Measurements from ENCODE around the gene GM2A. TPM values are rescaled to one million over a fixed set of nuclear protein-coding genes. Genes with fewer than 3 reads are reported as not detected.
A peak's percentile ranks its signal among the peaks of the same experiment; 100 is the strongest.

GM2A gene
- total and polyA plus RNA-seq, 2 of the 13 experiments (the other 11 are each of a cell fraction or from before 2014, with no cell fraction given) = 14.6 to 29.6 TPM

- TF ChIP-seq ZNF646 (CRISPR knock-in tag; IDR thresholded peaks at IDR 0.05) (no peak), ZNF609 (CRISPR knock-in tag; IDR thresholded peaks at IDR 0.05; ENCODE audit: borderline replicate concordance) (no peak), CEBPB (IDR thresholded peaks at IDR 0.05; ENCODE audit: borderline replicate concordance, low read depth, low read length) (no peak), ZSCAN21 (CRISPR knock-in tag; IDR thresholded peaks at IDR 0.05; ENCODE audit: borderline replicate concordance) (no peak; the same call in 1 of the 2 replicates), ZNF451 (CRISPR knock-in tag; IDR thresholded peaks at IDR 0.05) (no peak), ZSCAN30 (CRISPR knock-in tag; IDR thresholded peaks at IDR 0.05) (no peak), ARNT2 (CRISPR knock-in tag; IDR thresholded peaks at IDR 0.05; ENCODE audit: low read depth) (no peak), KDM5B (CRISPR knock-in tag; IDR thresholded peaks at IDR 0.05; ENCODE audit: borderline replicate concordance) (0 out of 2 replicates have a peak, but pooled peaks have one; percentile 22), POGZ (CRISPR knock-in tag; IDR thresholded peaks at IDR 0.05) (no peak), MAFG (CRISPR knock-in tag; IDR thresholded peaks at IDR 0.05) (no peak), SOX13 (IDR thresholded peaks at IDR 0.05) (no peak), SOX13 (CRISPR knock-in tag; conservative IDR thresholded peaks at IDR 0.05 in 1 of 2, IDR thresholded peaks at IDR 0.05 in 1 of 2) (no peak), FOSL2 (CRISPR knock-in tag; IDR thresholded peaks at IDR 0.05) (no peak), HNF4G (IDR thresholded peaks at IDR 0.05; ENCODE audit: borderline replicate concordance, low read depth, low read length) (no peak), HNF4G (CRISPR knock-in tag; IDR thresholded peaks at IDR 0.05; ENCODE audit: borderline replicate concordance, low read depth) (no peak), MED13 (CRISPR knock-in tag; IDR thresholded peaks at IDR 0.05) (0 out of 2 replicates have a peak, but pooled peaks have one; percentile 39), MED1 (CRISPR knock-in tag; IDR thresholded peaks at IDR 0.05) (peak; percentile 70)
- TF ChIP-seq, protein P1, sequence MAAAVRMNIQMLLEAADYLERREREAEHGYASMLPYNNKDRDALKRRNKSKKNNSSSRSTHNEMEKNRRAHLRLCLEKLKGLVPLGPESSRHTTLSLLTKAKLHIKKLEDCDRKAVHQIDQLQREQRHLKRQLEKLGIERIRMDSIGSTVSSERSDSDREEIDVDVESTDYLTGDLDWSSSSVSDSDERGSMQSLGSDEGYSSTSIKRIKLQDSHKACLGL (CRISPR knock-in tag; IDR thresholded peaks at IDR 0.05) = no peak; the same call in 1 of the 2 replicates
Observed at GRCh38 chr5:151223447-151224264, 29.3 kb upstream of the GM2A start, which contains the start of gene CCDC69 (continued).
